ENCODE data around the gene WIPF1.

DNA sequence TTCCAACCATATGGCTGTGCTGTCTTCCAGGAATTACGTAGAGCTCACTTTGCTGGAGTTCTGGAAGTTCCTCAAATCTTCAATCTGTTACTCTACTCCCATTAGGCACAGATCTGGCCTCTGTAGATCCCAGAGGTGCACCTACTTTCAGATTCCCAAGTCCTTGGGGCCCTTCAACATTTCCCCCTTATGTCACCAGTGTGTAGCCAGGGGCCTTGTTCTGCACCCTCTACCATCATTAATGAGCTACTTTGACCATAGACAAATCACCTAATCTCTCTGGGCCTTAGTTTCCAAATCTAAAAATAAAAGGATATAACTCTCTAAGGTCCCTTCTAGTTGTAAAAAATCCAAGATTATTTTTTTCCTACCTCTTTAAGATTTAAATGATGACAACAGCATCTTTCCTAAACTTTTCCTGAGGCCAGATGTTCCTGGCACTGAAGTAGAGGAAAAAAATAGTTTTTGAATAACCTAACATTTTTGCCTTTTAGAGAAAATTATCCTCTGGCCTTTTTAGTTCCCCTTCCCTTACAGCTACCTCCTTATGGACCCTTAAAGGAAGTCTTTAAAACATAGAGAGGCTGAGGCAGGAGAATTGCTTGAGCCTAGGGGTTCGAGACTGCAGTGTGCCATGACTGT lies 31.0 kb upstream of the WIPF1 start:
- TF ChIP-seq RAD21 (IDR thresholded peaks at IDR 0.05; ENCODE audit: low read depth): no peak
- TF ChIP-seq EZH2 (IDR thresholded peaks at IDR 0.05): no peak
- TF ChIP-seq, protein P1, sequence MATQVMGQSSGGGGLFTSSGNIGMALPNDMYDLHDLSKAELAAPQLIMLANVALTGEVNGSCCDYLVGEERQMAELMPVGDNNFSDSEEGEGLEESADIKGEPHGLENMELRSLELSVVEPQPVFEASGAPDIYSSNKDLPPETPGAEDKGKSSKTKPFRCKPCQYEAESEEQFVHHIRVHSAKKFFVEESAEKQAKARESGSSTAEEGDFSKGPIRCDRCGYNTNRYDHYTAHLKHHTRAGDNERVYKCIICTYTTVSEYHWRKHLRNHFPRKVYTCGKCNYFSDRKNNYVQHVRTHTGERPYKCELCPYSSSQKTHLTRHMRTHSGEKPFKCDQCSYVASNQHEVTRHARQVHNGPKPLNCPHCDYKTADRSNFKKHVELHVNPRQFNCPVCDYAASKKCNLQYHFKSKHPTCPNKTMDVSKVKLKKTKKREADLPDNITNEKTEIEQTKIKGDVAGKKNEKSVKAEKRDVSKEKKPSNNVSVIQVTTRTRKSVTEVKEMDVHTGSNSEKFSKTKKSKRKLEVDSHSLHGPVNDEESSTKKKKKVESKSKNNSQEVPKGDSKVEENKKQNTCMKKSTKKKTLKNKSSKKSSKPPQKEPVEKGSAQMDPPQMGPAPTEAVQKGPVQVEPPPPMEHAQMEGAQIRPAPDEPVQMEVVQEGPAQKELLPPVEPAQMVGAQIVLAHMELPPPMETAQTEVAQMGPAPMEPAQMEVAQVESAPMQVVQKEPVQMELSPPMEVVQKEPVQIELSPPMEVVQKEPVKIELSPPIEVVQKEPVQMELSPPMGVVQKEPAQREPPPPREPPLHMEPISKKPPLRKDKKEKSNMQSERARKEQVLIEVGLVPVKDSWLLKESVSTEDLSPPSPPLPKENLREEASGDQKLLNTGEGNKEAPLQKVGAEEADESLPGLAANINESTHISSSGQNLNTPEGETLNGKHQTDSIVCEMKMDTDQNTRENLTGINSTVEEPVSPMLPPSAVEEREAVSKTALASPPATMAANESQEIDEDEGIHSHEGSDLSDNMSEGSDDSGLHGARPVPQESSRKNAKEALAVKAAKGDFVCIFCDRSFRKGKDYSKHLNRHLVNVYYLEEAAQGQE (IDR thresholded peaks at IDR 0.05; ENCODE audit: low read depth): no peak
- TF ChIP-seq, protein P2, sequence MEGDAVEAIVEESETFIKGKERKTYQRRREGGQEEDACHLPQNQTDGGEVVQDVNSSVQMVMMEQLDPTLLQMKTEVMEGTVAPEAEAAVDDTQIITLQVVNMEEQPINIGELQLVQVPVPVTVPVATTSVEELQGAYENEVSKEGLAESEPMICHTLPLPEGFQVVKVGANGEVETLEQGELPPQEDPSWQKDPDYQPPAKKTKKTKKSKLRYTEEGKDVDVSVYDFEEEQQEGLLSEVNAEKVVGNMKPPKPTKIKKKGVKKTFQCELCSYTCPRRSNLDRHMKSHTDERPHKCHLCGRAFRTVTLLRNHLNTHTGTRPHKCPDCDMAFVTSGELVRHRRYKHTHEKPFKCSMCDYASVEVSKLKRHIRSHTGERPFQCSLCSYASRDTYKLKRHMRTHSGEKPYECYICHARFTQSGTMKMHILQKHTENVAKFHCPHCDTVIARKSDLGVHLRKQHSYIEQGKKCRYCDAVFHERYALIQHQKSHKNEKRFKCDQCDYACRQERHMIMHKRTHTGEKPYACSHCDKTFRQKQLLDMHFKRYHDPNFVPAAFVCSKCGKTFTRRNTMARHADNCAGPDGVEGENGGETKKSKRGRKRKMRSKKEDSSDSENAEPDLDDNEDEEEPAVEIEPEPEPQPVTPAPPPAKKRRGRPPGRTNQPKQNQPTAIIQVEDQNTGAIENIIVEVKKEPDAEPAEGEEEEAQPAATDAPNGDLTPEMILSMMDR (IDR thresholded peaks at IDR 0.05 in 2 of 3, conservative IDR thresholded peaks at IDR 0.05 in 1 of 3; ENCODE audit: borderline replicate concordance in 1 of 3, insufficient read depth in 1 of 3, low read depth in 2 of 3, low read length in 2 of 3): no peak
- no peak for TF ChIP-seq POLR2A (IDR thresholded peaks at IDR 0.05; ENCODE audit: borderline replicate concordance, extremely low read depth, insufficient read depth, insufficient read length)
- no peak for TF ChIP-seq POLR2AphosphoS5 (IDR thresholded peaks at IDR 0.05; ENCODE audit: low read depth, low read length)
- TF ChIP-seq YY1 (IDR thresholded peaks at IDR 0.05; ENCODE audit: extremely low read depth, insufficient replicate concordance, low read depth, low read length): no peak
- no peak for TF ChIP-seq SIN3A (IDR thresholded peaks at IDR 0.05; ENCODE audit: low read depth)
- no peak for TF ChIP-seq SP1 (IDR thresholded peaks at IDR 0.05; ENCODE audit: low read depth)
- no peak for TF ChIP-seq CBX3 (IDR thresholded peaks at IDR 0.05; ENCODE audit: low read depth)

Data from HCT116 (cell line).